DLD1 (cell line): Measurements from ENCODE around the gene CDH26.

ENCODE experiments used
- in situ Hi-C: cut with HindIII; loops from 2 replicates; pipeline ENCODE4 v1.10.0; 2017; ENCODE audit warnings: low sequenced_read_pairs

Gene CDH26

DNA sequence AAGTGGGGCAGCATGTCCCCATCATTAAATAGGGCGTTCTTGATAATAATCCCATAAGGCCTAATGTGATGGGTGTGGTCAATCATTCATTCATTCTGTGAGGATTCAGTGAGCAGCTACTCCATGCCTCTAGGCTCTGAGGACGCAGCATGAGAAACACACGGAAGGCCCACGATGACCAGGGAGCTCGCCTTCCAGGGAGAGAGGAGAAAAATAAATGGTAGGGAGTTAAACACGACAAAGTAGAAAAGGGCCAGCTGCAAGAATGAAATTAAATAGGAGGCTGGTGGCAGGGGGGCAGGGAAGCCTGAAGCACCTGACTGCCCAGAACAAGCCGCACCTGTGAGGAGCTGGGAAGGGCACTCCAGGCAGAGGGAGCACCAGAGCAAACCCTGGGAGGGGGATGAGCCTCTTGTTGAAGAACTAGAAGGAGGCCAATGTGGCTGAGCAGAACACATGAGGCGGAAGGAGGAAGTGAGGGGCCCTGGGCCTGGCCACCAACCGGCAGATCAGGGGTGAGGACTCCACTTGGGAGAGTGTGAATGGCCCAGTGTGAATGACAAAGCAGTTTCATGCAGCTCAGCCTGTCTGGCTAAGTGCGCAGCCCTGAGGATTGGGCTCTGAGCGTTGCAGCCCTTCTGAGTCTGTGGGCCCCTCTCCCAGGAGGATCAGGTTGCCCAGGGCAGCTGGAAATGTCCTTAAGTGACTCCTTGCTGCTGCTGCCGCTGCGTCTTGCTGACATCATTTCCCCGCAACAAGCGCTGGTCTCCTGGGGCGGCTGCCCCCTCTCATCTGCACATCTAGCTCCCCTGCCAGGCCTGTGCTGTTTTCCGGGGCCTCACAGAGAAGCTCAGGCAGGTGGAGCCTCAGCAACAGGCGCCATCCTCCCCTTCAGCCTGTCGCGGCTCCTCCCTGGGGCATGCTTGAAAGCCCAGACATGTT is 99.9 kb downstream of the CDH26 start:
- in situ Hi-C loops = no loop called here

- in situ Hi-C loops = no loop called here
Measured at GRCh38 chr20:60058879-60059278, 100.7 kb downstream of the CDH26 start.

DNA sequence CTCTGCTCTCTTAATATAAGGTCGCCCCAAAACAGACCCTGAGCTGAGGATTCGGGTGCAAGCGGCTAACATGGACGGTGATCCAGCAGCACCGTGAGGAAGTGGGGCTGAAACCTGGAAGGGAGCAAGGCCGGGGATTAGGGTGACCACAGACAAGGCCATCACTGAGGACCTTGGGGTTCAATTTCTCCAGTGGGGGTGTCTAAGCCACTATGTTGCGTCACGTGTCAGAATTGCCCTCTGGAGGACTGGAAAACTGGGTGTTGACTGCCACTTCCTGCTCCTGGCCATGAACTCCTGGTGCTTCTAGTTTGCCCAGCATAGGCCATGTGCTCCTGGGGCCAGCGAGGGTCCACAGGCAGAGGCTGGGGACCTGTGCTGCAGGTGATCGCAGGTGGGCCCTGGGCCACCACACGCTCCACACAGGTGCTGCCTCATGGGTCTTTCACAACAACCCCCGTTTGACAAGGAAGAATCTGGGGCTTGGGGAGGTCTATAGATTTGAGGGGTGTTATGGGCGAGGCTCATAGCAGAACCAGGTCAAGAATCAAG is 101.9 kb downstream of the CDH26 start:
- in situ Hi-C loops = no loop called here

DNA sequence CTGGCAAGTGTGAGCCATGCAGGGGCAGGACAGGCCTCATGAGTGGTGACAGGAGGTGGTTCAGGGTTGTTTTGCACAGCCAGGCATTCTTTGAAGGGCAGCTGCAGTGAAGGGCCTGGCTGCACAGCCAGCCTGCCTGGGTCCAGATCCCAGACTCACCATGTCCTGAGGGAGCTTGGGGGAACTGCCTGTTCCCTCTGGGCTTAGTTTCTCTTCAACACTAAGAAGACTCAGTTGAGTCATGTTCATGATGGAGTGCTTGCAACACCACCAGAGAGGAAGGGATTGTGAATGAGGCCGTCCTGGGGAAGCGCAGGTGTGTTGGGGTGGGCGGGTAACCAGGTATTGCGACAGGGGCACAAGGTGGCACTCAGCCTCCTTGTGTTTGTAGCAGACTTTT is 102.4 kb downstream of the CDH26 start:
- in situ Hi-C loops = no loop called here

GRCh38 chr20:60062431-60063047 is 104.3 kb downstream of the CDH26 start:
- in situ Hi-C loops = no loop called here

GRCh38 chr20:60063048-60063451 is 104.8 kb downstream of the CDH26 start:
- in situ Hi-C loops = no loop called here

GRCh38 chr20:60063739-60064380 is 105.6 kb downstream of the CDH26 start:
- in situ Hi-C loops = no loop called here
